Lower leg skin (tissue), 4 donors: Measurements from ENCODE around the gene ABLIM1. TPM values are rescaled to one million over a fixed set of nuclear protein-coding genes. Genes with fewer than 3 reads are reported as not detected.

Source experiments
- DNase-seq, 2 donors: peaks; one replicate each; pipeline ENCODE4 v3.0.0-alpha.2; 2019; ENCODE audit warnings: low spot score in 2 of 2
- H3K4me3 ChIP-seq: fragments of 200-600 bp; sonication (generic); 2 replicates; pipeline ENCODE4 v1.5.1; 2017; ENCODE audit warnings: mild to moderate bottlenecking, low read depth; ENCODE audit not compliant: poor library complexity, severe bottlenecking
- CTCF ChIP-seq, 3 donors: fragments of 450-650 bp; IDR thresholded peaks; one replicate each; pipeline ENCODE4 v1.5.1; 2016; ENCODE audit warnings: antibody characterized with exemption in 3 of 3, mild to moderate bottlenecking in 3 of 3, moderate library complexity in 2 of 3
- POLR2A ChIP-seq, 2 donors: fragments of 450-650 bp; IDR thresholded peaks; one replicate each; pipeline ENCODE4 v1.6.1; 2016 to 2017; ENCODE audit warnings: antibody characterized with exemption in 2 of 2, mild to moderate bottlenecking in 1 of 2, moderate library complexity in 1 of 2
- WGBS, 2 donors: methylation state at CpG; one replicate each; pipeline ENCODE4 v1.1.5; 2018; 5-methylcytosine and 5-hydroxymethylcytosine counted together
- intact Hi-C: fragments of 100-400 bp; cut with DNase I; formaldehyde crosslinking; loops from one replicate; pipeline ENCODE4 v1.15.0; 2023; ENCODE audit warnings: low total_unique reads
- total RNA-seq, 4 donors: library from RNA; depleted of rRNA; stranded (reverse); fragments of >200 nt; gene quantifications; one replicate each; pipeline ENCODE4 v1.1.0, GENCODE V29; 2016

ABLIM1 gene
- total RNA-seq, 4 donors from 2014 or later, result 171 to 258 (median 209) TPM

DNA sequence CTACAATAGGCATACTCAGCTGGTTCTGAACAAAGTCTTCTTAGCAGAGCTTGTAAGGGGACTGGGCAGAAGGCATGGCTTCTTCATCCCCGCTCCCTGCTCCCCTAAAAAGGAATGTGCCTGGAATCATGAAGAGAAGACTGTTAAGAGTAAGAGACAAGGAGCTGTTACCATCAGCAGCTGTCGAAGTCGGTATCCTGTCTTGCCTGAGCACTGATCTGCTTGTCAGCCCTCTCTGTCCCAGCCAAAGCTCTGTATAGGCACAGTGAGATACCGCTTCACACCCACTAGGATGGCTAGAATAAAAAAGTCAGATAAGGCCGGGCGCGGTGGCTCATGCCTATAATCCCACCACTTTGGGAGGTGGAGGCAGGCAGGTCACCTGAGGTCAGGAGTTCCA lies 2.4 kb downstream of the ABLIM1 start:
- WGBS, 2 donors, result 97 to 98% methylated on average over 7 of the region's 7 CpGs
- TF ChIP-seq CTCF (IDR thresholded peaks at IDR 0.05) (no peak), POLR2A (IDR thresholded peaks at IDR 0.05) (no peak)
- no peak for DNase-seq
- no peak overlapping the region for H3K4me3 ChIP-seq
- intact Hi-C loops, result no loop called here

DNA sequence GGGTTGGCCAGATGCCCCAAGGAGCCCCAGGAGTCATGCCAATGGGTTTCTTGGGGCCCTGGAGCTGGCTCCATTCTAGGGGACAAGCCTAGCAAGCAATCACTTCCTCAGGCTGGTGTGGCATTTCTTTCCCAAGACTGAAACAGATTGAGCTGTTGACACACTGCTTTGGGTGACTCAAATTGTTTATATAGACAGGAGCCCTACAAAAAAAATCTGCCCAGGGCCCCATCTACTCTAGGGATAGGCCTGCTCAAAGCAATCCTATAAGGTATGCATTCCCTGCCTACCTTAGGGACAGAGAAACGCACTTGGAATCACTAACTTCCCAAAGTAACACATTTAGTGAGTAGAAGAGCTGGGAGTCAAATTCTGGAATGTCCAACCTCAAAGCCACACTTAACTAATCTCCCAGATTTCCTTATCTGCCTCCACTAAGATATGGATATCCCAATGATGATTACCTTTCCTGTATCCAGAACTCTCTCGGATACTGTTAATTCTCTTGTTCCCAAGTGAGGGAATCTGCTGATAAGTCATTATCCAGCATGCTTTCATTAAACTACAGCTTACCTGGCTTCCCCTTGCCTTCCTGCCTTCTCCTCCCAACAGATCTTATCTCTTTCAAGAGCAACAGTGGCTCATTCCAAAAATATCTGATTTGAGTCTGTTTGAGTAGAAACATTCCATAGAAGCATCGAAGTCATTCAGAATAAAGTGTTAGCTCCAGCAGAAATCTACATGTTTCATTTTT lies 3.1 kb downstream of the ABLIM1 start:
- WGBS, 2 donors, result 60 to 72% methylated on average over 3 of the region's 3 CpGs
- intact Hi-C loops, result no loop called here
- DNase-seq, result no peak
- TF ChIP-seq CTCF (IDR thresholded peaks at IDR 0.05) (no peak), POLR2A (IDR thresholded peaks at IDR 0.05) (no peak)
- no peak overlapping the region for H3K4me3 ChIP-seq

- WGBS, 2 donors, result 54 to 64% methylated on average over 4 of the region's 4 CpGs
- DNase-seq, result no peak
- intact Hi-C loops, result no loop called here
- TF ChIP-seq CTCF (IDR thresholded peaks at IDR 0.05) (no peak), POLR2A (IDR thresholded peaks at IDR 0.05) (no peak)
- no peak overlapping the region for H3K4me3 ChIP-seq
These were observed 4.1 kb downstream of the ABLIM1 start for GRCh38 chr10:114653926-114654325.

- 57 to 65% methylated on average over 10 of the region's 10 CpGs for WGBS, 2 donors
- DNase-seq, result no peak
- TF ChIP-seq POLR2A (IDR thresholded peaks at IDR 0.05) (no peak), CTCF (IDR thresholded peaks at IDR 0.05) (no peak)
- intact Hi-C loops, result no loop called here
- H3K4me3 ChIP-seq, result no peak overlapping the region
These were observed 5.4 kb downstream of the ABLIM1 start for GRCh38 chr10:114652402-114653368.

- TF ChIP-seq CTCF (IDR thresholded peaks at IDR 0.05), result no peak
- no peak for TF ChIP-seq POLR2A (IDR thresholded peaks at IDR 0.05)
- 88% methylated on average over 9 of the region's 9 CpGs for WGBS, 2 donors
- intact Hi-C loops, result no loop called here
- no peak for DNase-seq
- no peak overlapping the region for H3K4me3 ChIP-seq
These were observed 7.2 kb downstream of the ABLIM1 start for GRCh38 chr10:114650831-114651230.
